Panc1 (cell line): ENCODE measurements around the gene LRRC39. TPM values are rescaled to one million over a fixed set of nuclear protein-coding genes. Genes with fewer than 3 reads are reported as not detected.

Experiments used
- ATAC-seq: fragments of 200-7000 bp; cut with Tn5 transposase; 2 replicates; pipeline ENCODE4 v1.9.1; 2020; ENCODE audit warnings: mild to moderate bottlenecking, moderate library complexity
- BruUV-seq: library from RNA; stranded (reverse); fragments of 400-500 nt; replicated peaks from 2 replicates; lab custom pipeline; 2021; lab: Mats Ljungman, UMichigan
- CTCF ChIA-PET: fragments of 300-600 bp; sonication (Branson Sonifier 250); formaldehyde crosslinking; loops from one replicate; lab custom pipeline; 2022; ENCODE audit warnings: antibody characterized with exemption; lab: Charles Lee
- POLR2A ChIA-PET: fragments of 300-600 bp; sonication (Branson Sonifier 250); formaldehyde crosslinking; loops from one replicate; lab custom pipeline; 2022; ENCODE audit warnings: antibody characterized with exemption; lab: Charles Lee
- DNase-seq: peaks from one replicate; pipeline ENCODE4 v3.0.0-alpha.2; 2010; ENCODE audit warnings: low read depth, low spot score
- H3K27ac ChIP-seq: 2 replicates; pipeline ENCODE4 v1.5.1; 2011; ENCODE audit warnings: mild to moderate bottlenecking, low read length, inconsistent platforms
- H3K27me3 ChIP-seq: fragments of 200-500 bp; sonication (Bioruptor generic); 2 replicates; pipeline ENCODE4 v1.6.0; 2014; ENCODE audit warnings: low read length, inconsistent platforms; ENCODE audit not compliant: control insufficient read depth, insufficient read depth
- H3K36me3 ChIP-seq: fragments of 200-500 bp; sonication (Bioruptor generic); 2 replicates; pipeline ENCODE4 v1.5.1; 2014; ENCODE audit warnings: inconsistent platforms, mild to moderate bottlenecking, low read length, moderate library complexity; ENCODE audit not compliant: control insufficient read depth, insufficient read depth
- H3K4me1 ChIP-seq: 2 replicates; pipeline ENCODE4 v1.5.1; 2011; ENCODE audit warnings: inconsistent platforms, mild to moderate bottlenecking, low read length, moderate library complexity; ENCODE audit not compliant: control insufficient read depth, insufficient read depth
- H3K4me3 ChIP-seq, 2 experiments: 2 replicates each; pipeline ENCODE4 v1.5.1; 2011 to 2012; ENCODE audit warnings: low read depth in 2 of 2, low read length in 2 of 2, mild to moderate bottlenecking in 2 of 2, inconsistent platforms in 1 of 2, moderate library complexity in 1 of 2
- H3K9me3 ChIP-seq: fragments of 200-500 bp; sonication (Bioruptor generic); 2 replicates; pipeline ENCODE4 v1.5.1; 2014; ENCODE audit warnings: low read depth, mild to moderate bottlenecking, inconsistent platforms, low read length, moderate library complexity; ENCODE audit not compliant: control insufficient read depth, insufficient read depth
- CTCF ChIP-seq: fragments of 450-650 bp; IDR thresholded peaks from 2 replicates; pipeline ENCODE4 v1.5.1; 2017; ENCODE audit warnings: mild to moderate bottlenecking
- POLR2AphosphoS5 ChIP-seq: IDR thresholded peaks from 2 replicates; pipeline ENCODE4 v1.6.1; 2012; ENCODE audit warnings: mild to moderate bottlenecking, low read depth, low read length, moderate library complexity
- SIN3A ChIP-seq: IDR thresholded peaks from 2 replicates; pipeline ENCODE4 v1.6.1; 2012; ENCODE audit warnings: low read depth, mild to moderate bottlenecking, low read length, moderate library complexity, borderline replicate concordance; ENCODE audit not compliant: insufficient read depth
- TCF7L2 ChIP-seq: IDR thresholded peaks from 2 replicates; pipeline ENCODE4 v1.6.1; 2011; ENCODE audit warnings: mild to moderate bottlenecking, low read depth, low read length, inconsistent platforms
- in situ Hi-C: cut with HindIII; loops from 2 replicates; pipeline ENCODE4 v1.10.0; 2016; ENCODE audit warnings: low sequenced_read_pairs, low pct_unique_long_range_greater_than_20kb
- intact Hi-C: fragments of 100-400 bp; cut with micrococcal nuclease; formaldehyde crosslinking; loops from one replicate; pipeline ENCODE4 v1.10.0; 2022; ENCODE audit not compliant: unreplicated experiment
- total RNA-seq: library from RNA; stranded (reverse); gene quantifications from one replicate; pipeline ENCODE4 v1.2.1, GENCODE V29; 2021; ENCODE audit not compliant: unreplicated experiment
- TF ChIP-seq, protein P1 (sequence below), 2 experiments: IDR thresholded peaks; 2 replicates each; pipeline ENCODE4 v1.6.1; 2011 to 2012; ENCODE audit warnings: low read depth in 2 of 2, control low read depth in 1 of 2, low read length in 1 of 2, mild to moderate bottlenecking in 1 of 2, moderate library complexity in 1 of 2; ENCODE audit not compliant: insufficient read depth in 1 of 2

The LRRC39 gene
- total RNA-seq, 1 experiment from 2014 or later = 0.26 TPM

GRCh38 chr1:100164702-100165101 lies 13.4 kb downstream of the LRRC39 start:
- DNase-seq (no peak), ATAC-seq (no peak)
- H3K27me3 ChIP-seq = no peaks in the 10 kb centered on the region
- intact Hi-C loops = no loop called here
- TF ChIP-seq TCF7L2 (no peak), SIN3A (no peak), POLR2AphosphoS5 (no peak), CTCF (no peak)
- TF ChIP-seq, protein P1, sequence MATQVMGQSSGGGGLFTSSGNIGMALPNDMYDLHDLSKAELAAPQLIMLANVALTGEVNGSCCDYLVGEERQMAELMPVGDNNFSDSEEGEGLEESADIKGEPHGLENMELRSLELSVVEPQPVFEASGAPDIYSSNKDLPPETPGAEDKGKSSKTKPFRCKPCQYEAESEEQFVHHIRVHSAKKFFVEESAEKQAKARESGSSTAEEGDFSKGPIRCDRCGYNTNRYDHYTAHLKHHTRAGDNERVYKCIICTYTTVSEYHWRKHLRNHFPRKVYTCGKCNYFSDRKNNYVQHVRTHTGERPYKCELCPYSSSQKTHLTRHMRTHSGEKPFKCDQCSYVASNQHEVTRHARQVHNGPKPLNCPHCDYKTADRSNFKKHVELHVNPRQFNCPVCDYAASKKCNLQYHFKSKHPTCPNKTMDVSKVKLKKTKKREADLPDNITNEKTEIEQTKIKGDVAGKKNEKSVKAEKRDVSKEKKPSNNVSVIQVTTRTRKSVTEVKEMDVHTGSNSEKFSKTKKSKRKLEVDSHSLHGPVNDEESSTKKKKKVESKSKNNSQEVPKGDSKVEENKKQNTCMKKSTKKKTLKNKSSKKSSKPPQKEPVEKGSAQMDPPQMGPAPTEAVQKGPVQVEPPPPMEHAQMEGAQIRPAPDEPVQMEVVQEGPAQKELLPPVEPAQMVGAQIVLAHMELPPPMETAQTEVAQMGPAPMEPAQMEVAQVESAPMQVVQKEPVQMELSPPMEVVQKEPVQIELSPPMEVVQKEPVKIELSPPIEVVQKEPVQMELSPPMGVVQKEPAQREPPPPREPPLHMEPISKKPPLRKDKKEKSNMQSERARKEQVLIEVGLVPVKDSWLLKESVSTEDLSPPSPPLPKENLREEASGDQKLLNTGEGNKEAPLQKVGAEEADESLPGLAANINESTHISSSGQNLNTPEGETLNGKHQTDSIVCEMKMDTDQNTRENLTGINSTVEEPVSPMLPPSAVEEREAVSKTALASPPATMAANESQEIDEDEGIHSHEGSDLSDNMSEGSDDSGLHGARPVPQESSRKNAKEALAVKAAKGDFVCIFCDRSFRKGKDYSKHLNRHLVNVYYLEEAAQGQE (IDR thresholded peaks at IDR 0.05; ENCODE audit: insufficient read depth in 1 of 2, low read depth in 2 of 2, low read length in 1 of 2) = no peak
- no peak overlapping the region for H3K27ac ChIP-seq
- ChIA-PET CTCF (no interaction called here), POLR2A (no interaction called here)
- no peak overlapping the region for H3K4me3 ChIP-seq
- no peaks in the 10 kb centered on the region for H3K36me3 ChIP-seq
- H3K9me3 ChIP-seq = no peaks in the 10 kb centered on the region
- H3K4me1 ChIP-seq = no peaks in the 10 kb centered on the region
- in situ Hi-C loops = no loop called here
- no TSS peak for BruUV-seq

GRCh38 chr1:100164216-100164615 lies 13.8 kb downstream of the LRRC39 start:
- in situ Hi-C loops = no loop called here
- Histone ChIP-seq H3K36me3 (no peaks in the 10 kb centered on the region), H3K9me3 (no peaks in the 10 kb centered on the region), H3K4me3 (no peak overlapping the region), H3K4me1 (no peaks in the 10 kb centered on the region), H3K27me3 (no peaks in the 10 kb centered on the region), H3K27ac (no peak overlapping the region)
- BruUV-seq = no TSS peak
- ChIA-PET POLR2A (no interaction called here), CTCF (interaction anchor here (0.7 kb wide), 1 partner anchor 391 kb away, joined by 3 read pairs; no protein-coding TSS in a partner anchor)
- ATAC-seq (no peak), DNase-seq (no peak)
- TF ChIP-seq SIN3A (no peak), TCF7L2 (no peak), CTCF (no peak), POLR2AphosphoS5 (no peak)
- TF ChIP-seq, protein P1 (IDR thresholded peaks at IDR 0.05; ENCODE audit: insufficient read depth in 1 of 2, low read depth in 2 of 2, low read length in 1 of 2) = no peak
- intact Hi-C loops = no loop called here
